ENCODE measurements around the gene MAPK1IP1L.
"Not testable (repeated sequence)": the region's sequence is repeated elsewhere in the genome, so short reads cannot be mapped to it uniquely, and the experiment has no call there.

The MAPK1IP1L gene

GRCh38 chr14:55051423-55052268 is at the start of gene MAPK1IP1L:
Gene MAPK1IP1L, plus strand, starts transcription at chr14:55051647. Its CDS starts 10,037 bp downstream, at chr14:55061684.
- peak; percentile 89 to 92 for ATAC-seq

- ATAC-seq: no peak
These were observed 46.4 kb upstream of the MAPK1IP1L start for GRCh38 chr14:55005071-55005470.

- no peak for ATAC-seq
These were observed 36.4 kb upstream of the MAPK1IP1L start for GRCh38 chr14:55015006-55015405.

- no peak for ATAC-seq
These were observed 31.4 kb upstream of the MAPK1IP1L start for GRCh38 chr14:55019968-55020554.

GRCh38 chr14:55024365-55024764 is 27.1 kb upstream of the MAPK1IP1L start:
- ATAC-seq: not testable (repeated sequence)

GRCh38 chr14:55025948-55026347 is 25.5 kb upstream of the MAPK1IP1L start:
- no peak for ATAC-seq

- ATAC-seq: no peak
These were observed 25.0 kb upstream of the MAPK1IP1L start for GRCh38 chr14:55026441-55026792.

GRCh38 chr14:55026793-55027561 is 24.5 kb upstream of the MAPK1IP1L start, which contains the start of the genes SOCS4 and WDHD1:
Gene SOCS4, plus strand, starts transcription at chr14:55027236. Its CDS starts 15,806 bp downstream, at chr14:55043042.
Gene WDHD1, minus strand, starts transcription at chr14:55027099. Its CDS starts 312 bp downstream, at chr14:55026787.
- ATAC-seq: peak; percentile 93 to 94

GRCh38 chr14:55028066-55028465 is 23.4 kb upstream of the MAPK1IP1L start:
- no peak for ATAC-seq

GRCh38 chr14:55028476-55028875 is 23.0 kb upstream of the MAPK1IP1L start:
- ATAC-seq: no peak

- ATAC-seq: no peak
These were observed 20.3 kb upstream of the MAPK1IP1L start for GRCh38 chr14:55031190-55031589.

GRCh38 chr14:55037995-55038394 is 13.5 kb upstream of the MAPK1IP1L start:
- not testable (repeated sequence) for ATAC-seq

- peak; percentile 86 to 95 for ATAC-seq
These were observed 12.7 kb upstream of the MAPK1IP1L start for GRCh38 chr14:55038708-55039107.

GRCh38 chr14:55043528-55043927 is 7.9 kb upstream of the MAPK1IP1L start:
- no peak for ATAC-seq

GRCh38 chr14:55045087-55045486 is 6.4 kb upstream of the MAPK1IP1L start:
- peak in 1 of 2 donors; percentile 66 for ATAC-seq

GRCh38 chr14:55047301-55048053 is 4.0 kb upstream of the MAPK1IP1L start:
- no peak for ATAC-seq

GRCh38 chr14:55048900-55049436 is 2.5 kb upstream of the MAPK1IP1L start:
- ATAC-seq: no peak

- ATAC-seq: peak; percentile 1 to 2
These were observed 353 bp upstream of the MAPK1IP1L start for GRCh38 chr14:55051165-55051422.

- ATAC-seq: peak; percentile 41 to 55
These were observed 953 bp downstream of the MAPK1IP1L start for GRCh38 chr14:55052269-55052930.

GRCh38 chr14:55053018-55053417 is 1.6 kb downstream of the MAPK1IP1L start:
- ATAC-seq: no peak

- no peak for ATAC-seq
These were observed 2.1 kb downstream of the MAPK1IP1L start for GRCh38 chr14:55053500-55053899.

GRCh38 chr14:55054098-55054497 is 2.7 kb downstream of the MAPK1IP1L start:
- no peak for ATAC-seq

Data from activated CD4-positive, CD25-positive, alpha-beta regulatory T cell treated with anti-CD3 and anti-CD28 coated beads, Interleukin-2, amount 50 U/mL, for 24 hours (primary cell).